H9 (cell line): ENCODE results near the gene MVP. TPM values are rescaled to one million over a fixed set of nuclear protein-coding genes. Genes with fewer than 3 reads are reported as not detected.

ENCODE experiments used
- DNase-seq: peaks from one replicate; pipeline ENCODE4 v3.0.0-alpha.2; 2017
- H2AFZ ChIP-seq: one replicate; pipeline ENCODE4 v1.6.1; 2013; ENCODE audit warnings: mild to moderate bottlenecking, low read length, control low read depth, moderate library complexity
- H2AK5ac ChIP-seq: 2 replicates; pipeline ENCODE4 v1.6.1; 2013; ENCODE audit warnings: low read length, control low read depth, mixed read lengths; ENCODE audit not compliant: insufficient read length
- H2BK120ac ChIP-seq: one replicate; pipeline ENCODE4 v1.6.1; 2013; ENCODE audit warnings: low read depth, mild to moderate bottlenecking, low read length, control low read depth, inconsistent platforms; ENCODE audit not compliant: poor library complexity, severe bottlenecking
- H2BK12ac ChIP-seq: 2 replicates; pipeline ENCODE4 v1.6.1; 2013; ENCODE audit warnings: low read length, control low read depth, mixed read lengths, low read depth; ENCODE audit not compliant: insufficient read length
- H2BK15ac ChIP-seq: 2 replicates; pipeline ENCODE4 v1.6.1; 2013; ENCODE audit warnings: low read depth, low read length, control low read depth
- H2BK20ac ChIP-seq: one replicate; pipeline ENCODE4 v1.6.1; 2013; ENCODE audit warnings: low read depth, mild to moderate bottlenecking, low read length, control low read depth, inconsistent platforms; ENCODE audit not compliant: poor library complexity, severe bottlenecking
- H2BK5ac ChIP-seq: 2 replicates; pipeline ENCODE4 v1.6.1; 2013; ENCODE audit warnings: low read length, control low read depth, mixed read lengths; ENCODE audit not compliant: insufficient read length
- H3K14ac ChIP-seq: 2 replicates; pipeline ENCODE4 v1.6.1; 2013; ENCODE audit warnings: low read length, control low read depth; ENCODE audit not compliant: insufficient read depth
- H3K18ac ChIP-seq: 2 replicates; pipeline ENCODE4 v1.6.1; 2013; ENCODE audit warnings: low read depth, mild to moderate bottlenecking, mixed read lengths, low read length, control low read depth; ENCODE audit not compliant: insufficient read length
- H3K23ac ChIP-seq: 2 replicates; pipeline ENCODE4 v1.6.1; 2013; ENCODE audit warnings: low read length, control low read depth, mixed read lengths, low read depth; ENCODE audit not compliant: insufficient read length
- H3K23me2 ChIP-seq: 2 replicates; pipeline ENCODE4 v1.6.1; 2013; ENCODE audit warnings: low read depth, mild to moderate bottlenecking, mixed read lengths, low read length, control low read depth; ENCODE audit not compliant: insufficient read length, poor library complexity, severe bottlenecking
- H3K27ac ChIP-seq: 2 replicates; pipeline ENCODE4 v1.5.1; 2013; ENCODE audit warnings: low read length, control low read depth, mixed read lengths, low read depth; ENCODE audit not compliant: insufficient read length
- H3K27me3 ChIP-seq: 2 replicates; pipeline ENCODE4 v1.6.1; 2013; ENCODE audit warnings: low read length, control low read depth, inconsistent platforms; ENCODE audit not compliant: insufficient read depth
- H3K4ac ChIP-seq: 2 replicates; pipeline ENCODE4 v1.6.1; 2013; ENCODE audit warnings: low read depth, mild to moderate bottlenecking, control low read depth, inconsistent platforms, low read length, moderate library complexity
- H3K4me1 ChIP-seq: 2 replicates; pipeline ENCODE4 v1.6.1; 2013; ENCODE audit warnings: low read length, control low read depth, inconsistent platforms; ENCODE audit not compliant: insufficient read depth
- H3K4me2 ChIP-seq: 2 replicates; pipeline ENCODE4 v1.6.1; 2013; ENCODE audit warnings: low read length, control low read depth, mixed read lengths; ENCODE audit not compliant: insufficient read length, insufficient read depth
- H3K56ac ChIP-seq: 2 replicates; pipeline ENCODE4 v1.6.1; 2013; ENCODE audit warnings: low read depth, mild to moderate bottlenecking, mixed read lengths, low read length, control low read depth; ENCODE audit not compliant: insufficient read length
- H3K79me1 ChIP-seq: 2 replicates; pipeline ENCODE4 v1.6.1; 2013; ENCODE audit warnings: low read depth, mild to moderate bottlenecking, moderate library complexity, low read length, control low read depth, inconsistent platforms; ENCODE audit not compliant: insufficient read depth, poor library complexity, severe bottlenecking
- H3K79me2 ChIP-seq: 2 replicates; pipeline ENCODE4 v1.6.1; 2013; ENCODE audit warnings: low read length, control low read depth, inconsistent platforms; ENCODE audit not compliant: insufficient read depth
- H3K9ac ChIP-seq: 2 replicates; pipeline ENCODE4 v1.6.1; 2013; ENCODE audit warnings: low read length, control low read depth, mixed read lengths; ENCODE audit not compliant: insufficient read length; ENCODE audit errors: extremely low read depth
- H3K9me3 ChIP-seq: one replicate; pipeline ENCODE4 v1.6.1; 2013; ENCODE audit warnings: low read depth, low read length, inconsistent platforms; ENCODE audit not compliant: control insufficient read depth
- H3T11ph ChIP-seq: one replicate; pipeline ENCODE4 v1.6.1; 2013; ENCODE audit warnings: mild to moderate bottlenecking, low read length, control low read depth, inconsistent platforms
- H4K20me1 ChIP-seq: one replicate; pipeline ENCODE4 v1.6.1; 2013; ENCODE audit not compliant: control insufficient read depth, insufficient read length, insufficient read depth
- H4K5ac ChIP-seq: 2 replicates; pipeline ENCODE4 v1.6.1; 2013; ENCODE audit warnings: low read depth, mild to moderate bottlenecking, mixed read lengths, low read length, control low read depth; ENCODE audit not compliant: insufficient read length
- H4K8ac ChIP-seq: replicated peaks from 2 replicates; pipeline ENCODE4 v1.6.1; 2013; ENCODE audit warnings: low read length, control low read depth, mixed read lengths, low read depth; ENCODE audit not compliant: insufficient read length
- H4K91ac ChIP-seq: 2 replicates; pipeline ENCODE4 v1.6.1; 2013; ENCODE audit warnings: low read depth, mild to moderate bottlenecking, moderate library complexity, mixed read lengths, low read length, control low read depth; ENCODE audit not compliant: insufficient read length
- H3K27ac Mint-ChIP-seq, 3 experiments: 2 replicates in 2 of 3; 3 replicates in 1 of 3; pipeline ENCODE4 v1.8.0; 2020 to 2021; ENCODE audit warnings: mixed read lengths in 3 of 3, mild to moderate bottlenecking in 1 of 3, moderate library complexity in 1 of 3
- H3K27me3 Mint-ChIP-seq: 2 replicates; pipeline ENCODE4 v1.8.0; 2021; ENCODE audit warnings: low read depth, mild to moderate bottlenecking, moderate library complexity, mixed read lengths
- H3K36me3 Mint-ChIP-seq, 3 experiments: 2 replicates in 2 of 3; 3 replicates in 1 of 3; pipeline ENCODE4 v1.8.0; 2020 to 2021; ENCODE audit warnings: low read depth in 3 of 3, mixed read lengths in 3 of 3; ENCODE audit not compliant: insufficient read depth in 1 of 3
- H3K4me1 Mint-ChIP-seq, 2 experiments: 2 replicates each; pipeline ENCODE4 v1.8.0; 2020; ENCODE audit warnings: mixed read lengths in 2 of 2
- H3K4me3 Mint-ChIP-seq, 2 experiments: 2 replicates in 1 of 2; 3 replicates in 1 of 2; pipeline ENCODE4 v1.8.0; 2020 to 2021; ENCODE audit warnings: mild to moderate bottlenecking in 2 of 2, mixed read lengths in 2 of 2, moderate library complexity in 1 of 2
- H3K9me3 Mint-ChIP-seq, 2 experiments: 2 replicates in 1 of 2; 3 replicates in 1 of 2; pipeline ENCODE4 v1.8.0; 2020; ENCODE audit warnings: mild to moderate bottlenecking in 2 of 2, mixed read lengths in 2 of 2, moderate library complexity in 1 of 2
- whole genome bisulfite sequencing: extraction: QIAGEN DNeasy Blood & Tissue Kit; methylation state at CpG from one replicate; pipeline ENCODE4 v1.1.7; 2013; ENCODE audit warnings: missing lambda C conversion rate, low lambda C conversion rate, mixed read lengths; ENCODE audit not compliant: insufficient read length; ENCODE audit errors: extremely low coverage; 5-methylcytosine and 5-hydroxymethylcytosine counted together
- total RNA-seq: library from RNA; stranded (reverse); gene quantifications from 2 replicates; pipeline ENCODE4 v1.2.1, GENCODE V29; 2021
- TF ChIP-seq, protein P1 (sequence below): fragments of 200-600 bp; sonication (generic); conservative IDR thresholded peaks from 3 replicates; pipeline ENCODE4 v1.8.0; 2021; ENCODE audit warnings: antibody characterized with exemption, mild to moderate bottlenecking

The MVP gene
- total RNA-seq, 1 experiment from 2014 or later = 3.1 TPM

DNA sequence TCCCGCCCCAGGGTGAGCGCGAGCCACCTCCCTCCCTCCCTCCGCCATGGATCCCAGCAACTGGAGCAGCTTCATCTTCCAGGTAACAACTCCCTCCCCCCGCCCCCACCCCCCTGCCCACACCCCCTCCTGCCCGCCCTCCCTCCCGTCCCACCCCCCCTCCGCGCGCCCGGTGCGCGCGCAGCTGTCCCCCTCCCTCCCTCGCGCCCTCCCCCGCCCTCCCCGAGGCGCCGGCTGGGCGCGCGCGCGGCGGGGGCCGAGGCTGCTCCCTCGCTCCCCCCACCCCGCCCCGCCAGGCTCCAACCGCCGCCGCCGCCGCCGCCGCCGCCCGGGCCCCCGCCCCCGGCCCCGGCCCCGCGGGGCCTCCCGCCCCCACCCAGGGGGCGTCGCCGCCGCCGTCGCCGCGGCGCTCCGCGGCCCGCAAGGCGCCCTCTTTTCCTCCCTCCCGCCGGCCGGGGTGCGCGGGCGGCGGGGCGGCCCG, 14.1 kb upstream of the MVP start, which contains the start of gene MAZ:
Gene MAZ (plus strand): TSS at position 431 of the 481 bp plus-strand sequence. CDS start 173 bp downstream, outside the sequence.
- H3K4ac ChIP-seq = no peak within 1 kb of the TSS
- DNase-seq = no peak
- H2BK12ac ChIP-seq = no peak within 1 kb of the TSS
- H3K9me3 ChIP-seq = no peaks in the 10 kb centered on the region
- H3K23me2 ChIP-seq = peaks cover 19% of the 10 kb centered on the region
- no peak within 1 kb of the TSS for H3T11ph ChIP-seq
- peaks cover 2% of the 10 kb centered on the region; the same call in 1 of the 2 replicates for H3K79me2 ChIP-seq
- H3K4me1 ChIP-seq = no peaks in the 10 kb centered on the region; the same call in 1 of the 2 replicates
- Mint-ChIP-seq H3K9me3 (no peaks in the 10 kb centered on the region; a peak in 1 of 5 replicates), H3K27ac (peak within 1 kb of the TSS in 2 of 3 experiments; percentile 100; a peak in 5 of 7 replicates), H3K4me3 (peak within 1 kb of the TSS; percentile 93 to 98), H3K4me1 (peaks cover 42 to 60% of the 10 kb centered on the region in 2 experiments), H3K27me3 (peaks cover 1% of the 10 kb centered on the region), H3K36me3 (peaks cover 23 to 65% (median 39%) of the 10 kb centered on the region in 3 experiments)
- no peak within 1 kb of the TSS for H2AFZ ChIP-seq
- no peak within 1 kb of the TSS for H3K23ac ChIP-seq
- H4K8ac ChIP-seq = no peak within 1 kb of the TSS
- no peak within 1 kb of the TSS for H2AK5ac ChIP-seq
- H3K27me3 ChIP-seq = no peaks in the 10 kb centered on the region
- H2BK5ac ChIP-seq = no peak within 1 kb of the TSS
- peak within 1 kb of the TSS; percentile 4 for H3K14ac ChIP-seq
- no peak within 1 kb of the TSS for H2BK15ac ChIP-seq
- H4K20me1 ChIP-seq = no peaks in the 10 kb centered on the region
- H2BK20ac ChIP-seq = no peak within 1 kb of the TSS
- no peak within 1 kb of the TSS for H3K56ac ChIP-seq
- TF ChIP-seq, protein P1, sequence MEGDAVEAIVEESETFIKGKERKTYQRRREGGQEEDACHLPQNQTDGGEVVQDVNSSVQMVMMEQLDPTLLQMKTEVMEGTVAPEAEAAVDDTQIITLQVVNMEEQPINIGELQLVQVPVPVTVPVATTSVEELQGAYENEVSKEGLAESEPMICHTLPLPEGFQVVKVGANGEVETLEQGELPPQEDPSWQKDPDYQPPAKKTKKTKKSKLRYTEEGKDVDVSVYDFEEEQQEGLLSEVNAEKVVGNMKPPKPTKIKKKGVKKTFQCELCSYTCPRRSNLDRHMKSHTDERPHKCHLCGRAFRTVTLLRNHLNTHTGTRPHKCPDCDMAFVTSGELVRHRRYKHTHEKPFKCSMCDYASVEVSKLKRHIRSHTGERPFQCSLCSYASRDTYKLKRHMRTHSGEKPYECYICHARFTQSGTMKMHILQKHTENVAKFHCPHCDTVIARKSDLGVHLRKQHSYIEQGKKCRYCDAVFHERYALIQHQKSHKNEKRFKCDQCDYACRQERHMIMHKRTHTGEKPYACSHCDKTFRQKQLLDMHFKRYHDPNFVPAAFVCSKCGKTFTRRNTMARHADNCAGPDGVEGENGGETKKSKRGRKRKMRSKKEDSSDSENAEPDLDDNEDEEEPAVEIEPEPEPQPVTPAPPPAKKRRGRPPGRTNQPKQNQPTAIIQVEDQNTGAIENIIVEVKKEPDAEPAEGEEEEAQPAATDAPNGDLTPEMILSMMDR = no peak
- H3K4me2 ChIP-seq = peak within 1 kb of the TSS; percentile 85
- H3K18ac ChIP-seq = peak within 1 kb of the TSS; percentile 29
- no peak within 1 kb of the TSS for H3K27ac ChIP-seq
- peak within 1 kb of the TSS; percentile 27 for H3K9ac ChIP-seq
- H2BK120ac ChIP-seq = no peak within 1 kb of the TSS
- H4K91ac ChIP-seq = no peak within 1 kb of the TSS
- WGBS = no CpG with 5 or more reads among the region's 67 CpGs
- H4K5ac ChIP-seq = no peak within 1 kb of the TSS
- H3K79me1 ChIP-seq = no peaks in the 10 kb centered on the region
